ENCODE measurements around the gene PLXNA4. TPM values are rescaled to one million over a fixed set of nuclear protein-coding genes. Genes with fewer than 3 reads are reported as not detected.

The PLXNA4 gene
- total and polyA plus RNA-seq, 8 donors, result 0.19 to 1.6 (median 0.47) TPM

DNA sequence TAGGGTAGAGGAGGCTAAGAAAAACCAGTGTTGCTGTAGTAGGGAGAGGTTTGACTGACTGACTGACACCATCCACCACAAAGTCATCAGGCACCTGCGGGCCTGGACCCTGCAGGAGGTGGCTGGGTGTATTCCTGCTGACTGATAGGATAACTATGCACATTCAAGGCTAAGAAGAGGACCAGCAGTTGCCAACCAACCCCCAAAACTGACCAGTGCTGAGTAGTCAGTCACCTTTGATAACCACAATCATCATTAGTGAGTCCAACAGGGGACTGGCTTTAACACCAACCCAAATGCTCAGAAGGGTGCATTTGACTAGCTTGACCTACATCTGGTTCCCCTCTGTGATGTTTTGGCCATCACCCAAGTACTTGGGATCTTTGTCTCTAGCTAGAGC is 30.5 kb downstream of the PLXNA4 start:
- Histone ChIP-seq H3K27ac (no peak overlapping the region), H3K4me3 (no peak overlapping the region), H3K27me3 (no peaks in the 10 kb centered on the region), H3K9me3 (no peaks in the 10 kb centered on the region), H3K36me3 (no peaks in the 10 kb centered on the region), H3K4me1 (no peaks in the 10 kb centered on the region)
- FAIRE-seq (no peak), ATAC-seq (no peak), DNase-seq (no peak)
- TF ChIP-seq, protein P1, sequence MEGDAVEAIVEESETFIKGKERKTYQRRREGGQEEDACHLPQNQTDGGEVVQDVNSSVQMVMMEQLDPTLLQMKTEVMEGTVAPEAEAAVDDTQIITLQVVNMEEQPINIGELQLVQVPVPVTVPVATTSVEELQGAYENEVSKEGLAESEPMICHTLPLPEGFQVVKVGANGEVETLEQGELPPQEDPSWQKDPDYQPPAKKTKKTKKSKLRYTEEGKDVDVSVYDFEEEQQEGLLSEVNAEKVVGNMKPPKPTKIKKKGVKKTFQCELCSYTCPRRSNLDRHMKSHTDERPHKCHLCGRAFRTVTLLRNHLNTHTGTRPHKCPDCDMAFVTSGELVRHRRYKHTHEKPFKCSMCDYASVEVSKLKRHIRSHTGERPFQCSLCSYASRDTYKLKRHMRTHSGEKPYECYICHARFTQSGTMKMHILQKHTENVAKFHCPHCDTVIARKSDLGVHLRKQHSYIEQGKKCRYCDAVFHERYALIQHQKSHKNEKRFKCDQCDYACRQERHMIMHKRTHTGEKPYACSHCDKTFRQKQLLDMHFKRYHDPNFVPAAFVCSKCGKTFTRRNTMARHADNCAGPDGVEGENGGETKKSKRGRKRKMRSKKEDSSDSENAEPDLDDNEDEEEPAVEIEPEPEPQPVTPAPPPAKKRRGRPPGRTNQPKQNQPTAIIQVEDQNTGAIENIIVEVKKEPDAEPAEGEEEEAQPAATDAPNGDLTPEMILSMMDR (IDR thresholded peaks at IDR 0.05), result no peak
- 70 to 85% methylated on average over 1 of the region's 1 CpG for WGBS, 2 donors
- intact Hi-C loops (cut with DNase I), result no loop called here

DNA sequence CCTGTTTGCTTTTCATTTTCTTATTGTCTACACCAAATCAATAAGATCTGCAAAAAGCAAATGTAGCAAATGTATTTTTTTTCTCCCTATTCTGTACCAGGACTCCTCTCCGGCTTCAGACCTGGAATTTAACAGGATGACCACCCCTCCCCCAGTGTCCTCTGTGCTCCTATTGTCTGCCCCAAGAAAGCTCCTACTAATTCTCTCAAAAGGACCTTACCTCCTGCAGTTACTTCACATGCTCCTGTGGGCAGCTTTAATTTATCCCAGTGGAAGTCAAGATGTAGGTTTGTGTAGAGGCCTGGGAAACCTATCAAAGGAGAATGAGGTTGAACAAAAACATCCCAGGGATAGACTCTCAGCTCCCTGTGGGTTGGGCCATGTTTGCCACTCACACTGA is 31.3 kb downstream of the PLXNA4 start:
- Histone ChIP-seq H3K27ac (no peak overlapping the region), H3K4me1 (no peaks in the 10 kb centered on the region), H3K27me3 (no peaks in the 10 kb centered on the region), H3K4me3 (no peak overlapping the region), H3K36me3 (no peaks in the 10 kb centered on the region), H3K9me3 (no peaks in the 10 kb centered on the region)
- 84 to 88% methylated on average over 1 of the region's 1 CpG for WGBS, 2 donors
- TF ChIP-seq, protein P1 (IDR thresholded peaks at IDR 0.05), result no peak
- DNase-seq (no peak), ATAC-seq (no peak), FAIRE-seq (no peak)
- intact Hi-C loops (cut with DNase I), result no loop called here

DNA sequence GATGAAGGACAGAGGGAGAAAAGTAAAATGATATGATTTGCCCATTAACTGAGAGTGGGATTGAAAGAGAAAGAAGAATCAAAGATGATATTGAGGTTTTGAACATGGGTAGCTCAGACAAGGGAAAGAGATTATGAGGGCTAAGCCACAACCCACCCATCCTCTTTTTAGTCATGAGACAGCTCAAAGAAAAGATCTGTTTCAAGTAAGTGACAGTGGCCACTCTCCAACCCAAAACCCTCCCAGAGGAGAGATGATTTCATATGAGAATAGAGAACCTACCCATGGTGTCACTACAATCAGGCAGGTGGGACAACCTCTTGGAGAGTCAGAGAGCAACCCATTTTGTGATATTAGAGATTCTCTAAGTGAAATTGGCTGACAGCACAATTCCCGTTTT is 32.2 kb downstream of the PLXNA4 start:
- no peaks in the 10 kb centered on the region for H3K36me3 ChIP-seq
- FAIRE-seq, result no peak
- intact Hi-C loops (cut with DNase I), result no loop called here

DNA sequence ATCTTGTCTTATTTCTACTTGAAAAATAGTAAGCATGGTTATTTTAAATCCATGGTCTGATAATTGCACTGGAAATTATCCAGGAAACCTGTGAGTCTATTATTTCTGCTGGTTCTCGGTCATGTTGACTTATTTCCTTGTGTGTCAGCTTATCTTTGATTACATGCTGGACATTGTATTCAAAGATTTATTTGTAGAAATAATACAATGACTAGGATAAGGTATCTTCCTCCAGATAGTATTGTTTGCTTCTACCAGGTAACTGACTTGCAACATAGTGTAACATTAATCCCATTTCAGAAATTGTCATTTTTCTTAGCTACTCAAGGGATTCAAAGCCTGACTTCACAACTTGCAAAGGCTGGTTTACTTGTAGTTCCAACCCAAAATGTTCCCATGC is 33.4 kb downstream of the PLXNA4 start:
- no peaks in the 10 kb centered on the region for H3K4me1 ChIP-seq
- H3K27ac ChIP-seq, result no peak overlapping the region
- no peak overlapping the region for H3K4me3 ChIP-seq
- WGBS, 2 donors, result 20 to 21% methylated on average over 1 of the region's 1 CpG
- no peaks in the 10 kb centered on the region for H3K27me3 ChIP-seq
- no peaks in the 10 kb centered on the region for H3K36me3 ChIP-seq
- FAIRE-seq (no peak), ATAC-seq (no peak), DNase-seq (no peak)
- intact Hi-C loops (cut with DNase I), result no loop called here
- no peaks in the 10 kb centered on the region for H3K9me3 ChIP-seq
- TF ChIP-seq, protein P1 (IDR thresholded peaks at IDR 0.05), result no peak

More for the DNA sequence above, 32.2 kb downstream of the PLXNA4 start:
- H3K27me3 ChIP-seq, result no peaks in the 10 kb centered on the region
- ATAC-seq (no peak), DNase-seq (no peak)
- H3K4me1 ChIP-seq, result no peaks in the 10 kb centered on the region
- H3K9me3 ChIP-seq, result no peaks in the 10 kb centered on the region
- TF ChIP-seq, protein P1 (IDR thresholded peaks at IDR 0.05), result no peak
- WGBS, 2 donors, result 45% methylated on average over 1 of the region's 1 CpG
- no peak overlapping the region for H3K4me3 ChIP-seq
- no peak overlapping the region for H3K27ac ChIP-seq

DNA sequence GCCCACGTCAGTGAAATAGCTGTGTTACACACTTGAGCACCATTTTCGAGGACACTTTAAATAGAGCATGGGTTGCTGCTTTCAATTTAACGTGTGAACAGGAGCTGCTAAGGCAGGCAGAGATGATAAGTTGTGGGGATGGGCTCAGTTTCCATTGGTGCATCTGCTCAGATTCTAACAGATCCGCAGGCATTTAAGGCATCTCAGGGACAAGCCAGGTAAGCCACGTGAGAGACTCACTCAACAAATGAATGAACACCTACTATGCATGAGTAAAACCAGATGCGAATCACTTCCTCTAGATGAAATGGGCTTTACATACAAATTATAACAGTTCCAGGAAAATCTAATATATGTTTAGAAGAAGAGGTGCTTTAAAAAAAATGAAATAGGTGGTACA is 34.6 kb downstream of the PLXNA4 start:
- Histone ChIP-seq H3K27ac (no peak overlapping the region), H3K4me1 (no peaks in the 10 kb centered on the region), H3K9me3 (no peaks in the 10 kb centered on the region), H3K4me3 (no peak overlapping the region), H3K27me3 (no peaks in the 10 kb centered on the region), H3K36me3 (no peaks in the 10 kb centered on the region)
- DNase-seq, result no peak
- no peak for ATAC-seq
- WGBS, 2 donors, result 40 to 46% methylated on average over 6 of the region's 6 CpGs
- FAIRE-seq, result no peak
- intact Hi-C loops (cut with DNase I), result no loop called here
- TF ChIP-seq, protein P1 (IDR thresholded peaks at IDR 0.05), result no peak

Data from pancreas (tissue), 10 donors.